ENCODE results near the gene MAPK4. TPM values are rescaled to one million over a fixed set of nuclear protein-coding genes. Genes with fewer than 3 reads are reported as not detected.

Gene MAPK4
- total and polyA plus RNA-seq, 2 of the 4 experiments (the other 2 are of a cell fraction) = not detected

GRCh38 chr18:50729986-50730385, 170.1 kb downstream of the MAPK4 start:
- Histone ChIP-seq H3K4me2 (ENCODE audit: low read depth, low read length) (no peak overlapping the region), H4K8ac (ENCODE audit: low read depth in 2 of 2, low read length in 2 of 2) (no peak overlapping the region), H3K9ac (ENCODE audit: low read depth, low read length) (no peak overlapping the region), H3K27ac (ENCODE audit: insufficient read depth, low read length) (no peak overlapping the region), H4K91ac (ENCODE audit: insufficient read depth, low read depth, low read length) (no peak overlapping the region), H2BK5ac (ENCODE audit: low read depth, low read length, poor library complexity, severe bottlenecking) (no peak overlapping the region), H3K56ac (ENCODE audit: extremely low read depth, insufficient read depth, low read length) (no peak overlapping the region), H3K4me3 (ENCODE audit: insufficient read depth, low read depth, low read length) (no peak overlapping the region), H3K23ac (ENCODE audit: low read depth, low read length) (no peak overlapping the region), H4K5ac (ENCODE audit: low read depth, low read length) (no peak overlapping the region), H3K9me3 (ENCODE audit: control insufficient read depth, insufficient read depth, low read length) (no peaks in the 10 kb centered on the region; the same call in 1 of the 2 replicates), H4K20me1 (ENCODE audit: insufficient read depth, low read length) (no peaks in the 10 kb centered on the region), H3K4ac (ENCODE audit: low read depth, low read length) (no peak overlapping the region), H3K36me3 (ENCODE audit: control insufficient read depth, insufficient read depth, low read length) (no peaks in the 10 kb centered on the region), H3K27me3 (ENCODE audit: control insufficient read depth, insufficient read depth, low read length) (no peaks in the 10 kb centered on the region), H2AK5ac (ENCODE audit: low read depth, low read length) (no peak overlapping the region), H3K4me1 (ENCODE audit: control insufficient read depth, insufficient read depth, low read length) (no peaks in the 10 kb centered on the region), H2BK120ac (ENCODE audit: low read depth, low read length) (no peak overlapping the region), H3K14ac (replicated peaks; ENCODE audit: low read depth, low read length) (no peak overlapping the region), H2BK20ac (ENCODE audit: low read depth, low read length) (no peak overlapping the region), H2AFZ (replicated peaks; ENCODE audit: low read length, poor library complexity) (no peak overlapping the region), H3K9me1 (ENCODE audit: insufficient read depth, low read length) (no peaks in the 10 kb centered on the region), H2BK15ac (ENCODE audit: low read depth, low read length) (no peak overlapping the region), H3K18ac (ENCODE audit: low read depth, low read length) (no peak overlapping the region), H3K79me1 (ENCODE audit: low read depth in 1 of 2, low read length in 2 of 2) (no peaks in the 10 kb centered on the region), H2AK9ac (replicated peaks; ENCODE audit: low read depth, low read length, poor library complexity) (no peak overlapping the region)
- no peak for ATAC-seq (ENCODE audit: low read depth)
- in situ Hi-C loops (cut with MboI; ENCODE audit: low sequenced_read_pairs) (no loop called here), intact Hi-C loops (cut with micrococcal nuclease) (no loop called here), dilution Hi-C loops (cut with HindIII; ENCODE audit: low sequenced_read_pairs, unreplicated experiment) (no loop called here)
- WGBS, 2 experiments (ENCODE audit: extremely low coverage in 2 of 2, insufficient read length in 1 of 2) = 28% methylated on average over 3 of the region's 9 CpGs; no CpG with 5 or more reads in 1 of the 2 experiments
- ChIA-PET CTCF (no interaction called here), POLR2A (ENCODE audit: unreplicated experiment) (no interaction called here)
- TF ChIP-seq SMC3 (IDR thresholded peaks at IDR 0.05; ENCODE audit: low read depth, low read length) = no peak
- TF ChIP-seq CEBPB (IDR thresholded peaks at IDR 0.05; ENCODE audit: low read depth, low read length) = no peak
- TF ChIP-seq USF2 (IDR thresholded peaks at IDR 0.05; ENCODE audit: low read depth, low read length) = no peak
- TF ChIP-seq RCOR1 (IDR thresholded peaks at IDR 0.05; ENCODE audit: insufficient replicate concordance, low read length) = no peak
- no peak for TF ChIP-seq MAFK (IDR thresholded peaks at IDR 0.05; ENCODE audit: low read depth, low read length)
- no peak for TF ChIP-seq RAD21 (IDR thresholded peaks at IDR 0.05; ENCODE audit: low read length)
- no peak for TF ChIP-seq ELK1 (IDR thresholded peaks at IDR 0.05; ENCODE audit: borderline replicate concordance, low read depth, low read length)
- no peak for TF ChIP-seq NFE2L2 (IDR thresholded peaks at IDR 0.05; ENCODE audit: low read depth, low read length)
- BruUV-seq (replicated peaks) = no TSS peak
- DNase-seq = no peak
